Activated CD4-positive, CD25-positive, alpha-beta regulatory T cell treated with anti-CD3 and anti-CD28 coated beads, Interleukin-2, amount 50 U/mL, for 72 hours (primary cell): ENCODE results near the gene PTPRN2.
"Not testable (repeated sequence)": the region's sequence is repeated elsewhere in the genome, so short reads cannot be mapped to it uniquely, and the experiment has no call there.

Source experiments
- DNase-seq: peaks from one replicate; pipeline ENCODE4 v3.0.0; 2021

The PTPRN2 gene

GRCh38 chr7:157596471-157596870, 991.2 kb downstream of the PTPRN2 start:
- no peak for DNase-seq

- no peak for DNase-seq
Observed at GRCh38 chr7:157596026-157596425, 991.6 kb downstream of the PTPRN2 start.

GRCh38 chr7:157595086-157595855, 992.4 kb downstream of the PTPRN2 start:
- no peak for DNase-seq

GRCh38 chr7:157594306-157594705, 993.3 kb downstream of the PTPRN2 start:
- DNase-seq: no peak

- no peak for DNase-seq
Observed at GRCh38 chr7:157593541-157593940, 994.1 kb downstream of the PTPRN2 start.

- DNase-seq: not testable (repeated sequence)
Observed at GRCh38 chr7:157592636-157593320, 994.8 kb downstream of the PTPRN2 start.

GRCh38 chr7:157590526-157590925, 997.1 kb downstream of the PTPRN2 start:
- DNase-seq: no peak

GRCh38 chr7:157589680-157590079, 997.9 kb downstream of the PTPRN2 start:
- no peak for DNase-seq

- DNase-seq: no peak
Observed at GRCh38 chr7:157587805-157588560, 999.6 kb downstream of the PTPRN2 start.

- no peak for DNase-seq
Observed at GRCh38 chr7:157587051-157587804, 1000.4 kb downstream of the PTPRN2 start.

GRCh38 chr7:157586426-157586955, 1001.1 kb downstream of the PTPRN2 start:
- no peak for DNase-seq

GRCh38 chr7:157585113-157585861, 1002.3 kb downstream of the PTPRN2 start:
- DNase-seq: no peak

GRCh38 chr7:157584420-157584819, 1003.2 kb downstream of the PTPRN2 start:
- DNase-seq: no peak

- DNase-seq: no peak
Observed at GRCh38 chr7:157581740-157582139, 1005.9 kb downstream of the PTPRN2 start.

- no peak for DNase-seq
Observed at GRCh38 chr7:157580324-157580723, 1007.3 kb downstream of the PTPRN2 start.

GRCh38 chr7:157579425-157579824, 1008.2 kb downstream of the PTPRN2 start:
- DNase-seq: no peak

GRCh38 chr7:157577796-157578339, 1009.8 kb downstream of the PTPRN2 start:
- no peak for DNase-seq

- no peak for DNase-seq
Observed at GRCh38 chr7:157577061-157577460, 1010.6 kb downstream of the PTPRN2 start.

- DNase-seq: peak; percentile 67
Observed at GRCh38 chr7:157576415-157576814, 1011.2 kb downstream of the PTPRN2 start.

GRCh38 chr7:157575777-157576176, 1011.8 kb downstream of the PTPRN2 start:
- DNase-seq: no peak

GRCh38 chr7:157574914-157575586, 1012.6 kb downstream of the PTPRN2 start:
- no peak for DNase-seq
